SU-DHL-6 (cell line): Measurements from ENCODE around the gene NCKIPSD.
A peak's percentile ranks its signal among the peaks of the same experiment; 100 is the strongest.

Experiments used
- H2AFZ ChIP-seq: fragments of 200-600 bp; sonication (generic); 2 replicates; pipeline ENCODE4 v1.6.1; 2014; ENCODE audit warnings: low read depth, mild to moderate bottlenecking, moderate library complexity, mixed read lengths, antibody characterized with exemption, low read length; ENCODE audit not compliant: severe bottlenecking
- H3F3A ChIP-seq: fragments of 200-600 bp; shearing (Covaris generic); 2 replicates; pipeline ENCODE4 v1.6.0; 2016; ENCODE audit warnings: antibody characterized with exemption, mild to moderate bottlenecking; ENCODE audit not compliant: insufficient read depth
- H3K27ac ChIP-seq: fragments of 200-600 bp; sonication (generic); 2 replicates; pipeline ENCODE4 v1.5.1; 2016; ENCODE audit warnings: low read depth, mild to moderate bottlenecking, low read length, moderate library complexity, mixed read lengths
- H3K27me3 ChIP-seq: fragments of 200-600 bp; sonication (generic), shearing (Covaris generic); 2 replicates; pipeline ENCODE4 v1.6.0; 2014; ENCODE audit warnings: mild to moderate bottlenecking, low read length
- H3K36me3 ChIP-seq: fragments of 200-600 bp; sonication (generic); 2 replicates; pipeline ENCODE4 v1.6.1; 2014; ENCODE audit warnings: mild to moderate bottlenecking, low read length, mixed read lengths
- H3K4me2 ChIP-seq: fragments of 300-600, 200-600 bp; shearing (Covaris generic), sonication (generic); 2 replicates; pipeline ENCODE4 v1.6.0; 2014; ENCODE audit warnings: low read length, low read depth, mild to moderate bottlenecking; ENCODE audit not compliant: poor library complexity, severe bottlenecking
- H3K4me3 ChIP-seq: fragments of 200-600 bp; sonication (generic); 2 replicates; pipeline ENCODE4 v1.5.1; 2014; ENCODE audit warnings: antibody characterized with exemption, low read length, mild to moderate bottlenecking, mixed read lengths; ENCODE audit not compliant: insufficient read depth, poor library complexity, severe bottlenecking
- H3K79me2 ChIP-seq: fragments of 200-600 bp; sonication (generic); 2 replicates; pipeline ENCODE4 v1.6.1; 2014; ENCODE audit warnings: mild to moderate bottlenecking, low read length, moderate library complexity; ENCODE audit not compliant: insufficient read depth
- H3K9ac ChIP-seq: fragments of 200-600 bp; sonication (generic); 2 replicates; pipeline ENCODE4 v1.7.0; 2014; ENCODE audit warnings: mild to moderate bottlenecking, low read length
- H3K9me2 ChIP-seq: fragments of 200-600 bp; sonication (generic); replicated peaks from 2 replicates; pipeline ENCODE4 v1.6.1; 2014; ENCODE audit warnings: low read length; ENCODE audit not compliant: insufficient read depth
- H3K9me3 ChIP-seq: fragments of 200-600 bp; sonication (generic); 2 replicates; pipeline ENCODE4 v1.6.1; 2014; ENCODE audit warnings: low read length, mixed read lengths; ENCODE audit not compliant: insufficient read depth
- H4K20me1 ChIP-seq: fragments of 200-600 bp; sonication (generic); 2 replicates; pipeline ENCODE4 v1.6.1; 2014; ENCODE audit warnings: low read depth, mild to moderate bottlenecking, antibody characterized with exemption, low read length, moderate library complexity, mixed read lengths
- CTCF ChIP-seq: fragments of 200-600 bp; sonication (generic); IDR thresholded peaks from one replicate; pipeline ENCODE4 v1.5.1; 2017; ENCODE audit warnings: antibody characterized with exemption, mild to moderate bottlenecking, low read length, moderate library complexity; ENCODE audit not compliant: insufficient read depth, poor library complexity, severe bottlenecking
- EZH2phosphoT487 ChIP-seq: fragments of 200-600 bp; sonication (generic), shearing (Covaris generic); conservative IDR thresholded peaks from 2 replicates; pipeline ENCODE4 v1.6.1; 2018; ENCODE audit warnings: mild to moderate bottlenecking, antibody characterized with exemption, low read length, moderate library complexity, mixed read lengths

Gene NCKIPSD

GRCh38 chr3:48634661-48635221, 51.0 kb downstream of the NCKIPSD start:
- Histone ChIP-seq H3K27me3 (no peaks in the 10 kb centered on the region), H3K4me3 (peak overlapping the region; percentile 71), H2AFZ (peak overlapping the region; percentile 76), H3K9me3 (no peaks in the 10 kb centered on the region), H3K79me2 (no peaks in the 10 kb centered on the region), H3K36me3 (no peaks in the 10 kb centered on the region), H3F3A (no peaks in the 10 kb centered on the region), H3K27ac (peak overlapping the region; percentile 54), H3K9ac (peak overlapping the region; percentile 88), H4K20me1 (no peaks in the 10 kb centered on the region), H3K9me2 (no peaks in the 10 kb centered on the region), H3K4me2 (peak overlapping the region; percentile 56)
- TF ChIP-seq CTCF (no peak), EZH2phosphoT487 (no peak)

DNA sequence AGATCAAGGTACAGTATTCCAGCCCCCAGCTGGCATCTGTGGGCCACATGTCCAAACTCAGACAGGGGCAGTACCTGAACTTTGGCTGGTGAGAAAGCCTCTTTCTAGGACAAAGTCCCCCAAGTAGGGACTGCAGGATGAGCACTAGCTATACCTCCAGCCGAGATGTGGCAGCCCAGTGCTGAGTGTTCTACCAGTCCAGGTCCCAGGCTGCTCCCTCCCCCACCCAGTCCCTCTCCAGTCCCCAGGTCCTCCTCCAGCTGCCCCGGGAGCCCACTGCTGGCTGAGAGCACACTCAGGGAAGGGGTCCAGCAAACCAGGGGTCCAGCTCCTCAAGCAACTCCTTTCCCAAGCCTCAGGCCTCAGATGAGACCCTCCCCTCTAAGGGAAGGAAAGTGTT, 52.0 kb downstream of the NCKIPSD start:
- Histone ChIP-seq H3F3A (no peaks in the 10 kb centered on the region), H3K4me2 (peak overlapping the region; percentile 56), H3K4me3 (no peak overlapping the region), H3K79me2 (no peaks in the 10 kb centered on the region), H3K9me3 (no peaks in the 10 kb centered on the region), H3K27me3 (no peaks in the 10 kb centered on the region), H4K20me1 (no peaks in the 10 kb centered on the region), H2AFZ (no peak overlapping the region), H3K9ac (no peak overlapping the region), H3K27ac (no peak overlapping the region), H3K36me3 (no peaks in the 10 kb centered on the region), H3K9me2 (no peaks in the 10 kb centered on the region)
- no peak for TF ChIP-seq CTCF
- TF ChIP-seq EZH2phosphoT487, result no peak

DNA sequence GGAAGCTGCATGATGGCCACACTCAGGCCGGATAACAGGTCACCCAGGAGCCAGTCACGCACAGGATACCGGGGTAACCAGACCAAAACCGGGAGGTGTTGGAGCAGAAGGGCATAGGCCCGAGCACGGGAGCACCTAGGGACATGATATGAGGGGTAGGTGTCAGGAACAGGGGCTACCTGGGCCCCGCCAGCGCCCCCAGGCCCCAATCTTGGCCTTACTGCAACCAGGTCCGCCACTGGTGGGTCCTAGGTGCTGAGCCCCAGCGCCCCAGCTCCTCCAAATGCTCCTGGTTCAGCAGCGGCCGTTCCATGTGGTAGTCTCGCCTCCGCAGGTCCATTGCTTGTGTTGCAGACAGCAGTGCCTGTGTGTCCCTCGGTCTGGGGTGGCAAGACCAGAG, 52.5 kb downstream of the NCKIPSD start:
- Histone ChIP-seq H2AFZ (no peak overlapping the region), H3K4me2 (no peak overlapping the region), H3K27me3 (no peaks in the 10 kb centered on the region), H3K4me3 (no peak overlapping the region), H3K79me2 (no peaks in the 10 kb centered on the region), H3K27ac (no peak overlapping the region), H3F3A (no peaks in the 10 kb centered on the region), H3K9me2 (no peaks in the 10 kb centered on the region), H3K36me3 (no peaks in the 10 kb centered on the region), H4K20me1 (no peaks in the 10 kb centered on the region), H3K9ac (no peak overlapping the region), H3K9me3 (no peaks in the 10 kb centered on the region)
- TF ChIP-seq CTCF (no peak), EZH2phosphoT487 (no peak)
